HUES48 (cell line): ENCODE measurements around the gene IRF2BP2.

ENCODE experiments used
- H3K27ac ChIP-seq: one replicate; pipeline ENCODE4 v1.7.0; 2013; ENCODE audit warnings: low read depth, low read length, inconsistent platforms
- H3K27me3 ChIP-seq: 2 replicates; pipeline ENCODE4 v1.6.1; 2013; ENCODE audit warnings: mild to moderate bottlenecking, low read length; ENCODE audit not compliant: control insufficient read depth, insufficient read depth
- H3K36me3 ChIP-seq: 2 replicates; pipeline ENCODE4 v1.6.1; 2013; ENCODE audit warnings: low read length; ENCODE audit not compliant: control insufficient read depth, insufficient read depth
- H3K4me1 ChIP-seq: 2 replicates; pipeline ENCODE4 v1.6.1; 2013; ENCODE audit warnings: mild to moderate bottlenecking, low read length; ENCODE audit not compliant: control insufficient read depth, insufficient read depth
- H3K4me3 ChIP-seq: 2 replicates; pipeline ENCODE4 v1.5.1; 2013; ENCODE audit warnings: mild to moderate bottlenecking, low read depth, low read length
- H3K9ac ChIP-seq: 2 replicates; pipeline ENCODE4 v1.6.1; 2013; ENCODE audit warnings: mild to moderate bottlenecking, low read depth, low read length, moderate library complexity
- H3K9me3 ChIP-seq: 2 replicates; pipeline ENCODE4 v1.6.1; 2013; ENCODE audit warnings: low read length; ENCODE audit not compliant: control insufficient read depth, insufficient read depth

Gene IRF2BP2

DNA sequence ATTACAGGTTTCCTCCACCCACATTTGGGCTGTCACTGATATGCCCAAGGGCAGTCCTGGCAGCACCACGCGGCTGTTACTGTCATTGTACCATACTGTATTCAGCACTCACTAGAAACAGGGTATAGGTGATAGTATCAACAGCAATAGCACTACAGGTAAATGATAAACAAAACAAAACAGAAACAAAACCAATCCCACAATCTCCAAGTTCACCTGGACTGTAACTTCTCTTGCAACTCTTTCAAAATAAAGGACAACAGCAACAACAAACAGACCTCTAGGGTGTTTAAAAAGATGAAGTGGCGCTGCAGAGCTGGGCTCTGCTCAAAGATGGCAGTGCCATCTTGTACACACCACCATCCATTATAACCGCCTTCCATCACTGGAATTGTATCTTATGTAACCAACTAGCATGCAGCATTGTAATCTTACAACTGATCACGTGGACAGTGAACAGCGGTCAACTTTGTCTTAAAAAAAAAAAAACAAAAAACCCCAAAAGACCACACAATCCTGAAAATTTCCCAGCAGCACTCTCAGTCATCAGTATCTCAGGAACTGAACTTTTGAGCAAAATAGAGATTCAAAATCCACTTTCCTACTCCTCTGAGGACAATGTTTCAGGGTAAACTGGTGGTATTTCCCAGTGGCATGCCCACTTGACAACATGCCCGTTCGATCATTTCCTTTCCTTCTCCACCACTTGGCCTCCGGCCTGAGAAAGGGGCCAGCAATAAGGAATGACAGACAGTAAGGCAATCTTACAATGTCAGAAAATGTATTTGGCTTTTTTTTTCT is 3.8 kb downstream of the IRF2BP2 start:
- Histone ChIP-seq H3K9me3 (no peaks in the 10 kb centered on the region), H3K4me1 (peaks cover 65% of the 10 kb centered on the region), H3K27me3 (no peaks in the 10 kb centered on the region), H3K36me3 (peaks cover 41% of the 10 kb centered on the region), H3K4me3 (peak overlapping the region; percentile 65), H3K27ac (no peak overlapping the region), H3K9ac (no peak overlapping the region)

- H3K9ac ChIP-seq: no peak overlapping the region
These were observed 4.5 kb downstream of the IRF2BP2 start for GRCh38 chr1:234605399-234605982.

GRCh38 chr1:234604495-234605398 is 5.2 kb downstream of the IRF2BP2 start:
- no peaks in the 10 kb centered on the region for H3K27me3 ChIP-seq
- H3K9ac ChIP-seq: no peak overlapping the region
- H3K4me3 ChIP-seq: peak overlapping the region; percentile 65
- H3K27ac ChIP-seq: peak overlapping the region; percentile 70
- peaks cover 73% of the 10 kb centered on the region for H3K4me1 ChIP-seq
- H3K9me3 ChIP-seq: no peaks in the 10 kb centered on the region
- H3K36me3 ChIP-seq: peaks cover 41% of the 10 kb centered on the region

More at GRCh38 chr1:234605399-234605982, 4.5 kb downstream of the IRF2BP2 start:
- Histone ChIP-seq H3K27me3 (no peaks in the 10 kb centered on the region), H3K9me3 (no peaks in the 10 kb centered on the region), H3K4me3 (peak overlapping the region; percentile 65), H3K27ac (no peak overlapping the region), H3K4me1 (peaks cover 72% of the 10 kb centered on the region), H3K36me3 (peaks cover 41% of the 10 kb centered on the region)

- Histone ChIP-seq H3K27me3 (no peaks in the 10 kb centered on the region), H3K9me3 (no peaks in the 10 kb centered on the region), H3K36me3 (peaks cover 41% of the 10 kb centered on the region), H3K9ac (no peak overlapping the region), H3K27ac (peak overlapping the region; percentile 70), H3K4me1 (peaks cover 83% of the 10 kb centered on the region), H3K4me3 (peak overlapping the region; percentile 65)
These were observed 6.5 kb downstream of the IRF2BP2 start for GRCh38 chr1:234603221-234604204.

DNA sequence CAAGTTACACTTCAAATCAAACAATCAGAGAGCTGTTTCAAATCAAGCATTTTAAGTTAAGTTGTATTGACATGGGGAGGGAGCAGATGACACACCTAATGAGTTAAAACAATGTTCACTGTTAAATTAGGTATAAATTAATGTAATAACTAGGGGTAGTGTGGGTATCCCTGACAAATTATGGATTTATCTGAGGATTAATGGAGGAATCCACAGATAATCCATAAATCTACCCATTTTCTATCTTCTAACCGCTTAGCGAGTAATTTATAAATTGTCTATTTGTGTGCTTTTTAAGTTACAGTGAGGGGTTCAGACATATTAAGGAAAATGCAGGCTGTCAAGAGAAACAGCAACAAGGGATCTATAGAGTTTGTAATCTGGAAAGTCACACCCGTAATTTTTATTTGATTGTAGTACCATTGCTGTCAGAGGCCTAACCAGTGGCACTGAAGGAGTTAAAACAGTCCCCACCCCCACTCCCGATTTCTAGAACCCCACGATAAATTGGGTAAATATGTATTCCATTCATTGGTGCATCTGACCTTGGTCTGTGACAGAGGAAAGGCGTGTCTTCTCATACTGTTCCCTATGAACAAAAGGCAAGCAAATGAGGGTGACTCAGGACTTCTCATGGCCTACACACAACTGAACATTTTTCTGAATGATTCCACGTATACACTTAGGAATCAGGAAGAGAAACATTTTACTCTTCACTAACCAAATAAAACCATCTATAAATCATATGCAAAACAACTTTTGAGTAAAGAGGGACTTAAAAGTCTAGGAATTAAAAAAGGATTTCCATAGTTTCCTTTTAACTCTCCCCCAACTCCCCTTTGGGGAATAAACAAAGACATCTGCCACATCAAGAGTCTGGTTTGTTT is 7.4 kb downstream of the IRF2BP2 start:
- Histone ChIP-seq H3K9me3 (no peaks in the 10 kb centered on the region), H3K27ac (peak overlapping the region; percentile 70), H3K9ac (no peak overlapping the region), H3K27me3 (no peaks in the 10 kb centered on the region), H3K4me3 (peak overlapping the region; percentile 20; the same call in 1 of the 2 replicates), H3K4me1 (peaks cover 80% of the 10 kb centered on the region), H3K36me3 (peaks cover 37% of the 10 kb centered on the region)

GRCh38 chr1:234601301-234602017 is 8.5 kb downstream of the IRF2BP2 start:
- H3K4me1 ChIP-seq: peaks cover 70% of the 10 kb centered on the region
- peak overlapping the region; percentile 93 for H3K27ac ChIP-seq
- peaks cover 26% of the 10 kb centered on the region for H3K36me3 ChIP-seq

GRCh38 chr1:234600418-234601281 is 9.3 kb downstream of the IRF2BP2 start:
- peaks cover 62% of the 10 kb centered on the region for H3K4me1 ChIP-seq
- peak overlapping the region; percentile 65 for H3K4me3 ChIP-seq
- peak overlapping the region; percentile 93 for H3K27ac ChIP-seq
- H3K27me3 ChIP-seq: no peaks in the 10 kb centered on the region
- no peaks in the 10 kb centered on the region for H3K9me3 ChIP-seq
- peak overlapping the region; percentile 49; the same call in 1 of the 2 replicates for H3K9ac ChIP-seq
- H3K36me3 ChIP-seq: peaks cover 18% of the 10 kb centered on the region

More at GRCh38 chr1:234601301-234602017, 8.5 kb downstream of the IRF2BP2 start:
- Histone ChIP-seq H3K27me3 (no peaks in the 10 kb centered on the region), H3K4me3 (no peak overlapping the region), H3K9me3 (no peaks in the 10 kb centered on the region), H3K9ac (no peak overlapping the region)

DNA sequence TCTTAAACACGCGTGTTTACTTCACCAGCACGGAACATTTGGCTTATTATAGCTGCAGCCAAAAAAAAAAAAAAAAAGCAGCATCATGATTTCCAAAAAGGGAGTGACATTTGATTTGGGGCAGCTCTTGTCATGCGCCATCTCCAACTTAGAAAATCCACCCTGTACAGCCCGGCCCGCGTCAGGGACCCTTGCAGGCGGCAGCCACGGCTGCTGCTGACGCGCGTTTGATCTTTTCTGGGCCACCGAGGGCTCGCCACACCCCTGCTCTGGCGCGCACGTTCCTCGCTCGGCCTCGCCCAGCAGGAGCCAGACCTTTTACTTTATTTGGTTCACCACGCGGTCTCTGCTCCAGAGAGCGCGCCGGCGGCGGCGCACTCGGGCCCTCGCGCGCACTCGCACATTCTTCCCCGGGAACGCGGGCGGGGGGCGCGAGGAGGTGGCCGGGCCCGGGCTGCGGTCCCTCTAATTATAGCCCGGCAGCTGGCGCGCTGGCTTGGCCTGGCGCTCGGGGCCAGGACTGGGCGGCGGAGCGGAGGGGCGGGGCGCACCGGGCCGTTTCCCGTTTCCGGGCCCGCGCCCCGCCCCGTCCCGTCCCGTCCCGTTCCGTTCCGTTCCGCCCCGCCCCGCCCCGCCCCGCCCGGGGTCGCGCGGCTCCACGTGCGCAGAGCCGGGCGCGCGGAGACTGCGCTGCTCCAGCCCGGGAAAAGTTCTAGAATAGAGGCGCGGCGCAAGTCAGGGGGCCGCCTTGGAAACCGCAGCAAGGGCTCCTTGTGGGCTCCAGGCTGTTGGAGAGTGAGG is 10.2 kb downstream of the IRF2BP2 start:
- Histone ChIP-seq H3K9ac (peak overlapping the region; percentile 67), H3K36me3 (peaks cover 10% of the 10 kb centered on the region), H3K9me3 (no peaks in the 10 kb centered on the region), H3K4me3 (peak overlapping the region; percentile 65), H3K4me1 (peaks cover 53% of the 10 kb centered on the region), H3K27ac (peak overlapping the region; percentile 93), H3K27me3 (no peaks in the 10 kb centered on the region)
